ENCODE measurements around the gene PPIL4.
"Not testable (repeated sequence)": the region's sequence is repeated elsewhere in the genome, so short reads cannot be mapped to it uniquely, and the experiment has no call there.

DNA sequence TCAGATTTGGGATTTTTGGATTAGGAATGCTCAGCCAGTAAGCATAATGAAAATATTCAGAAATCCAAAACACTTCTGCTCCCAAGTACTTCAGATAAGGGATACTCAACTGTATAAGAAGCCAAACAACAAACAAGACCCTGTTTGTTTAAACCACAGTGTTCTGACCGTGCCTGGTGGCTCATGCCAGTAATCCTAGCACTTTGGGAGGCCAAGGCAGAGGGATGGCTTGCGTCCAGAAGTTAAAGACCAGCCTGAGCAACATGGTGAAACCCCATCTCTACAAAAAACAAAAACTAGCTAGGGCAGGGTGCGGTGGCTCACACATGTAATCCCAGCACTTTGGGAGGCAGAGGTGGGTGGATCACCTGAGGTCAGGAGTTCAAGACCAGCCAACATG lies 85.6 kb downstream of the PPIL4 start:
- TF ChIP-seq, protein P1, sequence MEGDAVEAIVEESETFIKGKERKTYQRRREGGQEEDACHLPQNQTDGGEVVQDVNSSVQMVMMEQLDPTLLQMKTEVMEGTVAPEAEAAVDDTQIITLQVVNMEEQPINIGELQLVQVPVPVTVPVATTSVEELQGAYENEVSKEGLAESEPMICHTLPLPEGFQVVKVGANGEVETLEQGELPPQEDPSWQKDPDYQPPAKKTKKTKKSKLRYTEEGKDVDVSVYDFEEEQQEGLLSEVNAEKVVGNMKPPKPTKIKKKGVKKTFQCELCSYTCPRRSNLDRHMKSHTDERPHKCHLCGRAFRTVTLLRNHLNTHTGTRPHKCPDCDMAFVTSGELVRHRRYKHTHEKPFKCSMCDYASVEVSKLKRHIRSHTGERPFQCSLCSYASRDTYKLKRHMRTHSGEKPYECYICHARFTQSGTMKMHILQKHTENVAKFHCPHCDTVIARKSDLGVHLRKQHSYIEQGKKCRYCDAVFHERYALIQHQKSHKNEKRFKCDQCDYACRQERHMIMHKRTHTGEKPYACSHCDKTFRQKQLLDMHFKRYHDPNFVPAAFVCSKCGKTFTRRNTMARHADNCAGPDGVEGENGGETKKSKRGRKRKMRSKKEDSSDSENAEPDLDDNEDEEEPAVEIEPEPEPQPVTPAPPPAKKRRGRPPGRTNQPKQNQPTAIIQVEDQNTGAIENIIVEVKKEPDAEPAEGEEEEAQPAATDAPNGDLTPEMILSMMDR (conservative IDR thresholded peaks at IDR 0.05; ENCODE audit: low read depth, low read length) = not testable (repeated sequence)
- TF ChIP-seq EZH2 (IDR thresholded peaks at IDR 0.05; ENCODE audit: borderline replicate concordance, low read depth, low read length, poor library complexity, severe bottlenecking) = not testable (repeated sequence)

All from A673 (cell line).